Astrocyte (in vitro differentiated cells and primary cell): ENCODE data around the gene ROPN1B. TPM values are rescaled to one million over a fixed set of nuclear protein-coding genes. Genes with fewer than 3 reads are reported as not detected.
"Not testable (repeated sequence)": the region's sequence is repeated elsewhere in the genome, so short reads cannot be mapped to it uniquely, and the experiment has no call there.

Source experiments
- DNase-seq: peaks from one replicate; pipeline ENCODE4 v3.0.0-alpha.2; 2010; ENCODE audit warnings: low read depth
- FAIRE-seq: peaks from 2 replicates; lab custom pipeline; 2011; peaks lifted over from hg19 to GRCh38; lab: Jason Lieb, UNC
- H2AFZ ChIP-seq: 2 replicates; pipeline ENCODE4 v1.6.0; 2012; ENCODE audit warnings: low read depth, low read length, inconsistent platforms
- H3K27ac ChIP-seq: 2 replicates; pipeline ENCODE4 v1.5.1; 2011; ENCODE audit warnings: low read depth, low read length, inconsistent platforms
- H3K27me3 ChIP-seq: 2 replicates; pipeline ENCODE4 v1.6.0; 2011; ENCODE audit warnings: low read length, inconsistent platforms; ENCODE audit not compliant: insufficient read depth
- H3K36me3 ChIP-seq: 2 replicates; pipeline ENCODE4 v1.5.1; 2011; ENCODE audit warnings: low read length, inconsistent platforms; ENCODE audit not compliant: insufficient read depth
- H3K4me1 ChIP-seq: 2 replicates; pipeline ENCODE4 v1.5.1; 2011; ENCODE audit warnings: low read length, inconsistent platforms; ENCODE audit not compliant: insufficient read depth
- H3K4me2 ChIP-seq: 2 replicates; pipeline ENCODE4 v1.6.0; 2012; ENCODE audit warnings: low read length, inconsistent platforms
- H3K4me3 ChIP-seq: 2 replicates; pipeline ENCODE4 v1.5.1; 2011; ENCODE audit warnings: low read depth, mild to moderate bottlenecking, low read length, inconsistent platforms; ENCODE audit not compliant: insufficient read depth
- H3K79me2 ChIP-seq: 2 replicates; pipeline ENCODE4 v1.6.0; 2012; ENCODE audit warnings: mild to moderate bottlenecking, low read length, inconsistent platforms; ENCODE audit not compliant: insufficient read depth
- H3K9ac ChIP-seq: 2 replicates; pipeline ENCODE4 v1.6.0; 2012; ENCODE audit warnings: mild to moderate bottlenecking, low read length, inconsistent platforms
- H3K9me3 ChIP-seq: 2 replicates; pipeline ENCODE4 v1.5.1; 2012; ENCODE audit warnings: low read depth, mild to moderate bottlenecking, low read length, inconsistent platforms; ENCODE audit not compliant: insufficient read depth
- H4K20me1 ChIP-seq: 2 replicates; pipeline ENCODE4 v1.6.0; 2012; ENCODE audit warnings: low read length, inconsistent platforms; ENCODE audit not compliant: insufficient read depth
- H3K27ac Mint-ChIP-seq: one replicate; pipeline ENCODE4 v1.8.0; 2021; ENCODE audit warnings: mild to moderate bottlenecking, mixed read lengths; ENCODE audit not compliant: unreplicated experiment
- H3K27me3 Mint-ChIP-seq: one replicate; pipeline ENCODE4 v1.8.0; 2021; ENCODE audit warnings: low read depth, mixed read lengths; ENCODE audit not compliant: unreplicated experiment
- H3K36me3 Mint-ChIP-seq: one replicate; pipeline ENCODE4 v1.8.0; 2021; ENCODE audit warnings: low read depth, mixed read lengths; ENCODE audit not compliant: unreplicated experiment
- H3K4me1 Mint-ChIP-seq: one replicate; pipeline ENCODE4 v1.8.0; 2021; ENCODE audit warnings: low read depth, mixed read lengths; ENCODE audit not compliant: unreplicated experiment
- H3K4me3 Mint-ChIP-seq: one replicate; pipeline ENCODE4 v1.8.0; 2021; ENCODE audit warnings: mild to moderate bottlenecking, moderate library complexity, mixed read lengths; ENCODE audit not compliant: unreplicated experiment
- H3K9me3 Mint-ChIP-seq: one replicate; pipeline ENCODE4 v1.8.0; 2021; ENCODE audit warnings: mild to moderate bottlenecking, mixed read lengths; ENCODE audit not compliant: unreplicated experiment
- CTCF ChIP-seq: IDR thresholded peaks from 2 replicates; pipeline ENCODE4 v1.5.1; 2011; ENCODE audit warnings: low read depth, mild to moderate bottlenecking, inconsistent platforms, low read length, moderate library complexity; ENCODE audit not compliant: insufficient read depth
- total RNA-seq: library from RNA; stranded (reverse); gene quantifications from 2 replicates; pipeline ENCODE4 v1.2.1, GENCODE V29; 2021

The ROPN1B gene
- total RNA-seq, 1 donor from 2014 or later: not detected

GRCh38 chr3:125971997-125972944 is 3.3 kb downstream of the ROPN1B start:
- H3K79me2 ChIP-seq, H3K36me3 ChIP-seq, H3K9me3 ChIP-seq, H3K27ac ChIP-seq, H3K36me3 Mint-ChIP-seq, H3K27ac Mint-ChIP-seq, H3K4me1 ChIP-seq, H3K4me1 Mint-ChIP-seq, H4K20me1 ChIP-seq, DNase-seq, H3K9me3 Mint-ChIP-seq, H3K9ac ChIP-seq: not testable (repeated sequence)
- H3K4me3 ChIP-seq: peak overlapping the region; percentile 51
- H3K27me3 Mint-ChIP-seq: peaks cover 19% of the 10 kb centered on the region
- peak overlapping the region; percentile 56 for H3K4me3 Mint-ChIP-seq
- peak overlapping the region; percentile 83 for H3K4me2 ChIP-seq
- H3K27me3 ChIP-seq: peaks cover 26% of the 10 kb centered on the region
- peak; percentile 84 for FAIRE-seq
- H2AFZ ChIP-seq: peak overlapping the region; percentile 59
- TF ChIP-seq CTCF: peak; percentile 51

DNA sequence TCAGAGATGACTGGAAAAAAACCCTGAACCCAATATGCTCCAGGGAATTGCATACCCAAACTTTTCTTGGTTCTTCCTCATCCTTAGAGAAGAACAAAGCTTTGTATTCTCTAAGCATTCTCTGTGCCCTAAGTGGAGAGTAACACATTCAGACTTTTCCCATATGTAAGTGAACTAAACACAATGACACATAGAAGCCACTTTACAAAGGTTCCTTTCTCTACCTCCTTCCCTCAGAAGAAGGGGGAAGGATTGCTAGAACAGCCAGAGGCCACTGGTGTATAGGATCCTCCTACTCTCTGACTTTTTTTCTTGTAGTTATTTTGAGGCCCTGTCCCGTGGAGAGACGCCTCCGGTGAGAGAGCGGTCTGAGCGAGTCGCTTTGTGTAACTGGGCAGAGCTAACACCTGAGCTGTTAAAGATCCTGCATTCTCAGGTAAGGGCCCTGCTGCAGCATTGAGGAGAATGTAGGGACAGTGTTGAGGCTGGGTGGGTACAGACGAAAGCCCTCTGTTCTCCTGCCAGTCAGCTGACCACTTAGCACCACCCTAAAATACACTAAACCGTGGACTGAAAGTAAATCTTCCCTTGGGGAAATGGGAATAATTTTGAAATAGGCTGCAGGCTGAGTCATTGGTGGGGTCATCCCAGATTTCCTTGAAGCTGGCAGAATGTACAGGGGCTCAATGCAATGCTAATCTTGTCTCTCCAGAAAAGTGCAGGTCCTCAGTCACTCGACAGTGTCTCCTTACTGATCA is 6.4 kb downstream of the ROPN1B start:
- H3K27ac ChIP-seq, H3K9ac ChIP-seq, H3K4me3 ChIP-seq, H3K36me3 Mint-ChIP-seq, H3K4me1 Mint-ChIP-seq, DNase-seq, H3K36me3 ChIP-seq, H3K4me2 ChIP-seq, H2AFZ ChIP-seq, H3K27ac Mint-ChIP-seq, H3K4me3 Mint-ChIP-seq, H4K20me1 ChIP-seq, H3K9me3 ChIP-seq, H3K9me3 Mint-ChIP-seq, H3K4me1 ChIP-seq, H3K79me2 ChIP-seq, FAIRE-seq: not testable (repeated sequence)
- H3K27me3 Mint-ChIP-seq: peaks cover 14% of the 10 kb centered on the region
- H3K27me3 ChIP-seq: peaks cover 14% of the 10 kb centered on the region

- not testable (repeated sequence) for H3K4me1 ChIP-seq, H3K9ac ChIP-seq, H3K4me1 Mint-ChIP-seq, H4K20me1 ChIP-seq, H3K27ac Mint-ChIP-seq, H3K79me2 ChIP-seq, H3K4me3 Mint-ChIP-seq, FAIRE-seq, H3K36me3 Mint-ChIP-seq, H3K4me3 ChIP-seq, H3K36me3 ChIP-seq, H2AFZ ChIP-seq, H3K4me2 ChIP-seq, DNase-seq, H3K9me3 Mint-ChIP-seq, H3K27ac ChIP-seq, H3K9me3 ChIP-seq
- H3K27me3 ChIP-seq: peaks cover 12% of the 10 kb centered on the region
- peaks cover 14% of the 10 kb centered on the region for H3K27me3 Mint-ChIP-seq
Measured at GRCh38 chr3:125976003-125976390, 7.0 kb downstream of the ROPN1B start.

DNA sequence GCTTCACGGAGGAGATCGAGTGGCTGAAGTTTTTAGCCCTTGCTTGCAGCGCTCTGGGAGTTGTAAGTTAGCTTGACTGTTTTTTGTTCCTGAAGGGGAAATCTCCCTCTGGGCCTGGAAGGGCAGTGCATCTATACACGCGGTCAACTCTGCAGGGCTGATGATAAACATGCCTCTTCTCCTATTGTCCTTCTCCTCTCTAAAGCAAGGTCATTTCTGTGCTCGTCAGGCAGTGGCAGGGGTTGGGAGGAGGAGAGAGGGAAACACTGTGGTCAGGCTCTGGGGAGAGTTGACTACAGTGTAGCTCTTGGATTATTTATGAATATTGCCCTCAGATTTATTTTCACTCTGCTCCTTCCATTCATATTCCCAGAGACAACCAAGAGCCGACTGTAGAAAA is 8.1 kb downstream of the ROPN1B start:
- FAIRE-seq, H3K27me3 ChIP-seq, H3K4me2 ChIP-seq, H3K4me3 ChIP-seq, H3K79me2 ChIP-seq, H3K27ac Mint-ChIP-seq, H2AFZ ChIP-seq, H3K4me3 Mint-ChIP-seq, H3K9me3 ChIP-seq, H3K9ac ChIP-seq, H3K27me3 Mint-ChIP-seq, H3K4me1 Mint-ChIP-seq, H3K36me3 ChIP-seq, H3K36me3 Mint-ChIP-seq, H4K20me1 ChIP-seq, H3K4me1 ChIP-seq, H3K9me3 Mint-ChIP-seq, DNase-seq, H3K27ac ChIP-seq: not testable (repeated sequence)

GRCh38 chr3:125984951-125985350 is 16.0 kb downstream of the ROPN1B start:
- H2AFZ ChIP-seq, H3K4me3 ChIP-seq, H3K4me3 Mint-ChIP-seq, H4K20me1 ChIP-seq, H3K27me3 Mint-ChIP-seq, H3K4me2 ChIP-seq, H3K79me2 ChIP-seq, H3K36me3 ChIP-seq, H3K4me1 Mint-ChIP-seq, H3K27ac Mint-ChIP-seq, H3K36me3 Mint-ChIP-seq, H3K9me3 ChIP-seq, H3K9me3 Mint-ChIP-seq, H3K27ac ChIP-seq, DNase-seq, H3K4me1 ChIP-seq, H3K27me3 ChIP-seq, H3K9ac ChIP-seq: not testable (repeated sequence)
- FAIRE-seq: peak; percentile 32
